IMR-90 (cell line): Measurements from ENCODE around the gene CDK5. TPM values are rescaled to one million over a fixed set of nuclear protein-coding genes. Genes with fewer than 3 reads are reported as not detected.

Experiments used
- ATAC-seq: fragments of 200-7000 bp; cut with Tn5 transposase; 2 replicates; pipeline ENCODE4 v1.9.1; 2020; ENCODE audit warnings: low read depth, mild to moderate bottlenecking, moderate library complexity
- BruUV-seq: library from RNA; stranded (reverse); fragments of 400-500 nt; replicated peaks from 2 replicates; lab custom pipeline; 2021; lab: Mats Ljungman, UMichigan
- CTCF ChIA-PET: fragments of 300-600 bp; formaldehyde crosslinking; extraction: SDS; loops from one replicate; lab custom pipeline; 2021; ENCODE audit warnings: antibody characterized with exemption; lab: Yijun Ruan, JAX
- POLR2A ChIA-PET: fragments of 300-600 bp; sonication (Branson Sonifier 250); formaldehyde crosslinking; loops from one replicate; lab custom pipeline; 2022; ENCODE audit warnings: antibody characterized with exemption; ENCODE audit not compliant: unreplicated experiment; lab: Charles Lee
- DNase-seq: peaks from one replicate; pipeline ENCODE4 v3.0.0; 2013
- H2AFZ ChIP-seq: replicated peaks from 2 replicates; pipeline ENCODE3; 2013; ENCODE audit warnings: low read length, mild to moderate bottlenecking; ENCODE audit not compliant: poor library complexity
- H2AK5ac ChIP-seq: 2 replicates; pipeline ENCODE4 v1.6.1; 2013; ENCODE audit warnings: low read depth, low read length, inconsistent platforms
- H2AK9ac ChIP-seq: replicated peaks from 2 replicates; pipeline ENCODE3; 2013; ENCODE audit warnings: mild to moderate bottlenecking, low read depth, low read length, moderate library complexity; ENCODE audit not compliant: poor library complexity
- H2BK120ac ChIP-seq: 2 replicates; pipeline ENCODE4 v1.6.1; 2013; ENCODE audit warnings: low read depth, low read length, inconsistent platforms
- H2BK15ac ChIP-seq: 3 replicates; pipeline ENCODE4 v1.6.1; 2013; ENCODE audit warnings: low read depth, low read length, inconsistent platforms
- H2BK20ac ChIP-seq: 2 replicates; pipeline ENCODE4 v1.6.1; 2013; ENCODE audit warnings: low read depth, mild to moderate bottlenecking, inconsistent platforms, low read length, moderate library complexity
- H2BK5ac ChIP-seq: 2 replicates; pipeline ENCODE4 v1.6.1; 2013; ENCODE audit warnings: mild to moderate bottlenecking, low read depth, low read length, inconsistent platforms; ENCODE audit not compliant: poor library complexity, severe bottlenecking
- H3K14ac ChIP-seq: replicated peaks from 2 replicates; pipeline ENCODE4 v1.6.1; 2013; ENCODE audit warnings: low read depth, low read length, inconsistent platforms
- H3K18ac ChIP-seq: 2 replicates; pipeline ENCODE4 v1.6.1; 2013; ENCODE audit warnings: low read depth, low read length, control low read depth
- H3K23ac ChIP-seq: 2 replicates; pipeline ENCODE4 v1.6.1; 2013; ENCODE audit warnings: low read depth, low read length, inconsistent platforms
- H3K27ac ChIP-seq: 2 replicates; pipeline ENCODE4 v1.5.1; 2013; ENCODE audit warnings: mild to moderate bottlenecking, control low read depth, low read length; ENCODE audit not compliant: insufficient read depth
- H3K27me3 ChIP-seq: 2 replicates; pipeline ENCODE4 v1.6.1; 2013; ENCODE audit warnings: low read length; ENCODE audit not compliant: control insufficient read depth, insufficient read depth
- H3K36me3 ChIP-seq: 2 replicates; pipeline ENCODE4 v1.6.1; 2013; ENCODE audit warnings: low read length, mixed read lengths; ENCODE audit not compliant: control insufficient read depth, insufficient read depth
- H3K4ac ChIP-seq: 2 replicates; pipeline ENCODE4 v1.6.1; 2013; ENCODE audit warnings: low read depth, low read length, inconsistent platforms
- H3K4me1 ChIP-seq: 2 replicates; pipeline ENCODE4 v1.6.1; 2013; ENCODE audit warnings: low read length, mixed read lengths; ENCODE audit not compliant: control insufficient read depth, insufficient read depth
- H3K4me2 ChIP-seq: 2 replicates; pipeline ENCODE4 v1.6.1; 2013; ENCODE audit warnings: low read depth, mild to moderate bottlenecking, control low read depth, low read length, moderate library complexity
- H3K4me3 ChIP-seq: 2 replicates; pipeline ENCODE4 v1.5.1; 2013; ENCODE audit warnings: low read depth, mild to moderate bottlenecking, control low read depth, low read length, moderate library complexity; ENCODE audit not compliant: insufficient read depth
- H3K56ac ChIP-seq: 2 replicates; pipeline ENCODE4 v1.6.1; 2013; ENCODE audit warnings: low read length, inconsistent platforms; ENCODE audit not compliant: insufficient read depth; ENCODE audit errors: extremely low read depth
- H3K79me1 ChIP-seq, 2 experiments: 2 replicates each; pipeline ENCODE4 v1.6.1; 2013; ENCODE audit warnings: low read length in 2 of 2, inconsistent platforms in 1 of 2, low read depth in 1 of 2
- H3K9ac ChIP-seq: 2 replicates; pipeline ENCODE4 v1.6.1; 2013; ENCODE audit warnings: low read depth, low read length, control low read depth
- H3K9me1 ChIP-seq: 2 replicates; pipeline ENCODE4 v1.6.1; 2013; ENCODE audit warnings: low read length, inconsistent platforms; ENCODE audit not compliant: insufficient read depth
- H3K9me3 ChIP-seq: 2 replicates; pipeline ENCODE4 v1.6.1; 2013; ENCODE audit warnings: low read length; ENCODE audit not compliant: control insufficient read depth, insufficient read depth
- H4K20me1 ChIP-seq: 2 replicates; pipeline ENCODE4 v1.6.1; 2013; ENCODE audit warnings: low read length, inconsistent platforms; ENCODE audit not compliant: insufficient read depth
- H4K5ac ChIP-seq: 2 replicates; pipeline ENCODE4 v1.6.1; 2013; ENCODE audit warnings: mild to moderate bottlenecking, low read depth, low read length, control low read depth
- H4K8ac ChIP-seq, 2 experiments: 2 replicates each; pipeline ENCODE4 v1.6.1; 2013; ENCODE audit warnings: low read depth in 2 of 2, low read length in 2 of 2, control low read depth in 1 of 2, inconsistent platforms in 1 of 2
- H4K91ac ChIP-seq: 2 replicates; pipeline ENCODE4 v1.6.1; 2013; ENCODE audit warnings: low read depth, low read length, inconsistent platforms; ENCODE audit not compliant: insufficient read depth
- CEBPB ChIP-seq: IDR thresholded peaks from 2 replicates; pipeline ENCODE4 v1.6.1; 2012; ENCODE audit warnings: low read depth, low read length, improper control_type of control experiment
- MAFK ChIP-seq: IDR thresholded peaks from 2 replicates; pipeline ENCODE4 v1.6.1; 2012; ENCODE audit warnings: low read depth, low read length, improper control_type of control experiment
- WGBS, 2 experiments: methylation state at CpG; one replicate each; pipeline versions ENCODE4 v1.1.5 to v1.1.7; 2013; ENCODE audit warnings: missing lambda C conversion rate in 2 of 2; ENCODE audit not compliant: insufficient read length in 1 of 2; ENCODE audit errors: extremely low coverage in 2 of 2; 5-methylcytosine and 5-hydroxymethylcytosine counted together
- dilution Hi-C: fragments of 300-500 bp; cut with HindIII; formaldehyde crosslinking; loops from one replicate; pipeline ENCODE4 v1.14.3; 2018; ENCODE audit warnings: low sequenced_read_pairs; ENCODE audit not compliant: unreplicated experiment
- in situ Hi-C: fragments of 300-500 bp; cut with MboI; formaldehyde crosslinking; loops from 3 replicates; pipeline ENCODE4 v1.14.3; 2019; ENCODE audit warnings: low sequenced_read_pairs, inconsistent platforms, mixed read lengths
- intact Hi-C: fragments of 100-400 bp; cut with micrococcal nuclease; formaldehyde crosslinking; loops from 2 replicates; pipeline ENCODE4 v1.10.0; 2022
- polyA plus RNA-seq, 3 experiments: library from polyadenylated mRNA; depleted of rRNA; stranded (reverse); fragments of >200 nt; gene quantifications; 2 replicates each; pipeline ENCODE4 v1.2.3, GENCODE V29; 2012; ENCODE audit warnings: low replicate concordance in 1 of 3
- total RNA-seq: library from RNA; depleted of rRNA; stranded (reverse); fragments of >200 nt; gene quantifications from 2 replicates; pipeline ENCODE4 v1.2.3, GENCODE V29; 2012

CDK5 gene
- total and polyA plus RNA-seq, 2 of the 4 experiments (the other 2 are of a cell fraction): 22.4 to 34.8 TPM

DNA sequence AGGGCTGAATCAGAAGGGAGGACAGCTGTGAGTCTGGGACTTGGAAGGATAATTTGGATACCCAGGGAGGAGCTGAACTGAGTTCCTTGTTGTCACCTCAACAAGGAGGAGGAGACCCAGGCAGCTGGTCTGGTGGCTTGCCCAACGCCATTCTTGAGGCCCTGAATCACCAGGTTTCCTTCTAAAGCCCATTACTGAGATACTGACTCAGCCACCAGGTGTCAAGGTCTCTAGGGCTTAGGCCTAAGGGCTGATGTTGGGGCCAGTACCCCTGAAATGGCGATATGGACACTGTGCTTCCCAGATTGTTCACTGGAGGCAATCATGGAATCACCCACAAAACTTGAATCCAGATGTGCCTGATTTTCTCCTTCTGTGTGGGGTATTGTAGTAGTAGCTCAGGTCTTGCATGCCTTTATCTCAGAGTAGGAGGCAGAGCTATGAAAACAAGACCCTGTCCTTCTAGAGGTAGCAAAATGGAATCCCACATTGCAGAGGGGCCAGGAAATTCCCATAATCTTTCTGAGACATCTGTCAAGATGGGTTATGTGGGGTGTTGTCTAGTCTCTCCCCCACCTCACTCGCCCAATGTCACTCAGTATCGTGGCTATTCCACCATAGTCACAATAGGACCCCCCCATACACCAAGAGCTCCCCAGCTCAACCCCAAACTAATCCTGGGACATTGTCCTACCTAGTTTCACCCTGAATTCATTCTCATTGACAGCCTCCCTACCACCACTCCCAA lies 31.6 kb downstream of the CDK5 start:
- ChIA-PET POLR2A (no interaction called here), CTCF (no interaction called here)
- Histone ChIP-seq H3K18ac (no peak overlapping the region), H2BK20ac (no peak overlapping the region), H3K56ac (no peak overlapping the region), H2BK15ac (no peak overlapping the region), H3K4me1 (no peaks in the 10 kb centered on the region), H4K91ac (no peak overlapping the region), H3K4me2 (no peak overlapping the region), H3K9me1 (no peaks in the 10 kb centered on the region), H2BK5ac (no peak overlapping the region), H2AK5ac (no peak overlapping the region), H2BK120ac (no peak overlapping the region), H3K14ac (no peak overlapping the region), H3K23ac (no peak overlapping the region), H4K20me1 (no peaks in the 10 kb centered on the region), H3K9ac (no peak overlapping the region), H2AK9ac (peak overlapping the region; percentile 42), H2AFZ (peak overlapping the region; percentile 51), H3K27me3 (peaks cover 17% of the 10 kb centered on the region), H4K8ac (no peak overlapping the region), H3K27ac (no peak overlapping the region), H3K79me1 (peaks cover 10 to 16% of the 10 kb centered on the region in 2 experiments; a peak in 3 of 4 replicates), H3K36me3 (no peaks in the 10 kb centered on the region), H3K4me3 (no peak overlapping the region), H3K9me3 (no peaks in the 10 kb centered on the region), H3K4ac (no peak overlapping the region), H4K5ac (no peak overlapping the region)
- ATAC-seq (no peak), DNase-seq (peak; percentile 52)
- WGBS, 2 experiments: 100% methylated on average over 1 of the region's 4 CpGs; no CpG with 5 or more reads in 1 of the 2 experiments
- intact Hi-C loops: no loop called here
- in situ Hi-C loops: no loop called here
- dilution Hi-C loops: no loop called here
- no TSS peak for BruUV-seq
- TF ChIP-seq MAFK (no peak), CEBPB (peak; percentile 43; the same call in 1 of the 2 replicates)
